ENCODE data around the gene ERMN.

The ERMN gene

GRCh38 chr2:157329524-157329923, 3.9 kb upstream of the ERMN start:
- no peak for DNase-seq (ENCODE audit: low spot score)

DNA sequence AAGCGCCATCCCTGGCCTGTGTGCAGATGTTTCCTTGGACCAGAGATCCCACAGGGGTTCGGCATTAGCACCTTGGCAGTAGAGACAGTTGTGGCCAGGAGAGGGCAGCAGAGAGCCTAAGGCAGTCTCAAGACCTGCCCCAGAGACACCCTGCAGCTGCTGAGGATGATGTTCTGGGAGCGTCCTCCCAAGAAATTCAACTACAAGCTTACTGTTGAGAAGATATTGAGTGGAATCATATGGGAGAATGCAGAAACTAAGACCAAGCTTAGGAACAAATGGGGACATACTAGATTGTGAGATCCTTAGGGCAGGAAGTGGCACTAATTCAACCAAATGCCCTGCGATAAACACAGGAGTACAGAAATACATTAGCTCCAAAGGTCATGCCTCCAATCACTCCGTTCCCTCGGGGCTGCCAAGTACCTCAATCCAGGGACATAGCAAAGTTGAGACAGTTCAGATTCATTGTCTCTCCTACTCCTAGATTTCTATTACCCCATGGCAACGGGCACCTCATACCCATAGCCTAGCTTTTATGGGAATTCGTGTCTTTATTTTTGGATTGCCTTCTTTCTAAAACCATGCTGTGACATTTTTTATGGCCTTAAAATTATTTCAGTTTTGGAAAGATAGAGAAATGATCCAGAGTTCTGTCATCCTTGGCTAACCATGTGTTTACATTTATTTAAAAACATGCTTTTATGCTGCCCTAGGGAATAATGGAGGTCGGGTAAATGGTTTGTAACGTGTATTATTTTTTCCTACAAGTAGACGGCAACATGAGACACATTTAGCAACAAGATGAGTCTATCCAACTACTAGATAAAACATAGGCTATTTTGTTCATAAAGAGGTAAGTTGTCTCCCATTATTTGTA, 2.2 kb upstream of the ERMN start:
- peak; percentile 91 for DNase-seq (ENCODE audit: low spot score)

GRCh38 chr2:157327200-157327599, 1.6 kb upstream of the ERMN start:
- DNase-seq (ENCODE audit: low spot score): no peak

GRCh38 chr2:157326698-157327097, 1.1 kb upstream of the ERMN start:
- DNase-seq (ENCODE audit: low spot score): no peak

DNA sequence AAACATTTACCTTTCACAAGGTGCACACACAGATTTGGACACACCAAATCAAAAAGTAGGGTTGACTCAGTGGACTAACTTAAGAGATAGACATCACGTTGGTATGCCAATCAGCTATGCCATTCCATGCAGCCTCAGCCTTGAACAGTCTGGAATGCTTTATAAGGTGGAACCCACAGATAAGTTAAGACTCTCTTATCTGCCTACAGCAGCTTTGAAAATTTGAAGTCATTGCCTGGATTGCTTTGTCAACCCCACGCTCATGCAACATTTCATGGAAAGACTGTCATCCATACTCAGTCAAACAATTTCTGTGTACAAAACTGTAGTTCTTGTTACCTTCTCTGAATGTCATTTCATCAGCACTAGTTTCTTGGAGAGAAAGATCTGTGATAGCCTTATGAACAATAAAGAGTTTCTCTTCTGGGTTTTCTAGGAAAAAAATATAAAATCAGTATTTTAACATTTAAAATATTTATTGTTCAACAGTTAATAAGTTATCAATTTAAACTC, 1.2 kb downstream of the ERMN start:
- no peak for DNase-seq (ENCODE audit: low spot score)

DNA sequence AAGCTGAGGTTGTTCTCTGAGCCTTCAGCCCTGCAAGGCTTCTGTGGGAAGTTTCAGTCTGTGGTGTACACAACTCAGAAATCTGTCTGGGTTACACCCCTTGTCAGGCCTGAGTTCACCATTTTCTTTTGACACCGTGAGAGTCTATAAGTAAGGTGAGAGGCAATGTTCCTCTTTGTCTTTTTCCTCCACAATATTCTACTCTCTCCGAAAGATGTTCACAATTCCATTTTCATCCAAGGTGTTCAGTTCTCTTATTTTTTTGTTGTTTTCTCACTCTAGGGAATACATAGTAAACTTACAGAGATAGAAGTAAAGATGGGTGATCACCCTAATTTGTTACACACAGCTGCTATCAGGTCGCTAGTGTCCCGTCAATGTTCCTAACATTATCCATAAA, 3.2 kb downstream of the ERMN start:
- DNase-seq (ENCODE audit: low spot score): no peak

GRCh38 chr2:157321466-157321865, 4.2 kb downstream of the ERMN start:
- no peak for DNase-seq (ENCODE audit: low spot score)

DNA sequence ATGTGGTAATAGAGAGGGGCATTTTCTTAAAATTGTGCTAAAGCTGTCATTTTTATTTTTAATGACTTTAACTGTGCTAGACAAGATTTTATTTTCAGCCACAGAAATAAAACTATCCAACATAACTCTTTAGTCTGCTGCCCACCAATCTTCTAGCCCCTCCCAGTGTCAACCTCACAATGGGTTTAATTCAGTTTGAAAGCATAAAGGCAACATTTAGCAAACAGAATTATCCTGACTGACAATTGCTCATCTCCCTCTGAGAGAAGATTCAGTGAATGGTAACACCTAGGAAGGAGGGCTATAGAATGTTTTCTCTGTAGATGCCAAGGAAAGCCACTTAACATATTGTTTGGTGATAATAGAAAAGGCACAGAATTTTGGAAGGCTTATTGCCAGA, 5.2 kb downstream of the ERMN start:
- DNase-seq (ENCODE audit: low spot score): no peak

DNA sequence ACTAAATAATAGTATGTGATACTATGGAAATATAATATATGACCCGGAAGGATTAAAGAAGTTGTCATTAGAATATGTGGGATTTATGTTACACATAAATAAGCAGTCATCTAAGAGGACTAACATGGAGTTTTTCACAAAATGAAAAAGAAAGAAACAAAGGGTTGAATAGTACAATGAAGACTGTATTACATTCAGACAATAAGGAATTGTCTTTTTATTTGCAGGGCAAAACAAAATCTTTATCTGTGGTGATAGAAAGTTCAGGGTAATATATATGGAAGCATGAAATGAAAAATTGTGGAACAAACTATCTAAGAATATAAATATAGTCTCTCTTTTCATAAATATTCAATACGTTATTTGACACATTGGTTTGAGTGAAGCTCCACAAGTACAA, 5.8 kb downstream of the ERMN start:
- DNase-seq (ENCODE audit: low spot score): no peak

DNA sequence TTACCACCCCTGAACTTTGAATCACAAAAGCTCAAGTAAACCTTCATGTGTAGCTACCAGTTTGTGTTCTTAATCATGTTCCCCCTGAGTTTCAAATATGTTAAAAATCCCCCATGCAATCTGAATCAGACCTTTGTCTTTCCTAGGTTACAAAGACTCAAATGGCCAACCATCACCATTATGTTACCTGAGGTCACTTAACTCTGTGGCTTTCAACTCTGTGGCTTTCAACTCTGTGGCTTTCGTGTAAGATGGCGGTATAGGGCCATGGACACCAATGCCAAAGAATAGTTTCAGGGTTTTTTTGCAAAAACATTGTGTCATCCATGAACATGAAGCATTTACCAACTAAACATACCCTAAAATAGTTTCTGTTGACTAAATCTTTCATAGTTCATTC, 6.7 kb downstream of the ERMN start:
- DNase-seq (ENCODE audit: low spot score): no peak

DNA sequence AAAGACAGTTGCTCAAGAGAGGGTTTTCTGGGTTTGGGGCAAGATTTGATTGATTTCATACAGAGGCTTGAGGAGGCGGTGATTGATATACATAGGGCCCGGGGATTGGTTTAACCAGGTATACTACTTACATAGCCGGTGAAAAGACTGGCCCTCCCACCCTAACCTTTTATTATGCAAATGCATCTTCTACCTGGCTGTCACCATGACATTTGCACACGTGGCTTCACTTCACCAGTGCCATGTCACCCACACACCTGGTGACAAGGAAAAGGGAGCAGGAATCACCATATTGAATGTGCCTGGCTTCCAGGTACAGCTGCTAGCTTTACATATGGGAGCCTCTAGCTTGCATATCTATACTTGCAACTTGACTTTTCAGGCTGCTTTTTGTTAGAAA, 9.7 kb downstream of the ERMN start:
- DNase-seq (ENCODE audit: low spot score): no peak

DNA sequence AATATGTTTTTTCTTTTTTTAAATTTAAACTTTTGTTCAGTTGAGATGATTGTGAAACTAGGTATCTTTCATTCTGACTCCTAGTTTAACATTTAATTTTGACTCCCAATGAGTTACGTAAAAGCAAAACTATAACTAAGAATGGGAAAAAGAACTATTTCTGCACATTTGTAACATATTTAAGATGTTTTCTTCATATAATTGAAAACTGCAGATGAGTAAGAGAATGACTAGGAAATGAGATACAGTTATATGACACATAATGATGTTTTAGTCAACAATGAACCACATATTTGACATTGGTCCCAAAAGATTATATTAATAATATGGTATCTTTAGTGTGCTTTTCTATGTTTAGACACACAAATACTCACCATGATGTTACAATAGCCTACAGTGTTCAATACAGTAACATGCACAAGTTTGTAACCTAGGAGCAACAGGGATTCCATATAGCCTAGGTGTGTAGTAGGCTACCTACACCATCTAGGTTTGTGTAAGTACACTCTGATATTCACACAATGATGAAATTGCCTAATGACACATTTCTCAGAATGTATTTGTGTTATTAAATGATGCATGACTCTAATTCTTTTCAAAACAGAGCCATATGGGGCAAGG, 12.6 kb downstream of the ERMN start:
- peak; percentile 12 for DNase-seq (ENCODE audit: low spot score)

- DNase-seq (ENCODE audit: low spot score): no peak
Observed at GRCh38 chr2:157311706-157312105, 13.9 kb downstream of the ERMN start.

GRCh38 chr2:157309878-157310277, 15.7 kb downstream of the ERMN start:
- DNase-seq (ENCODE audit: low spot score): no peak

DNA sequence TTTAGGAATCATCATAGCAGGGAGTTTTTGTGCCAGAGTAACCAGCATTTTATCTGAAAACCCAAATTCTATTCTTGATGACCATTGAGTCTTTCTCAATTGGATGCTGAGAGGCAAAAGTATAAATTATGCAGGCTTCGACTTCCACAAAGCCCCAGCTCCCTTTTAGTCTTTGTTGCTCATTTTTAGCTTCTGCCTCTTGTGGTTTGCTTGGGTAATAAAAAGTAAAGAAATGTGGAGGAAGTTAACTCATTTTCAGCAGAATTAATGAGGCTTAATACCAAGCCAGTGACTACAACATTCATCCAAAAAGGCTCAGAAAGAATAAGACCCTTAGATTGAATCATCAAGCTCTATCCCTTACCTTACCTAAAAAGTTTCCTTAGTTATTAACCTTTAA, 18.6 kb downstream of the ERMN start:
- DNase-seq (ENCODE audit: low spot score): peak; percentile 22

DNA sequence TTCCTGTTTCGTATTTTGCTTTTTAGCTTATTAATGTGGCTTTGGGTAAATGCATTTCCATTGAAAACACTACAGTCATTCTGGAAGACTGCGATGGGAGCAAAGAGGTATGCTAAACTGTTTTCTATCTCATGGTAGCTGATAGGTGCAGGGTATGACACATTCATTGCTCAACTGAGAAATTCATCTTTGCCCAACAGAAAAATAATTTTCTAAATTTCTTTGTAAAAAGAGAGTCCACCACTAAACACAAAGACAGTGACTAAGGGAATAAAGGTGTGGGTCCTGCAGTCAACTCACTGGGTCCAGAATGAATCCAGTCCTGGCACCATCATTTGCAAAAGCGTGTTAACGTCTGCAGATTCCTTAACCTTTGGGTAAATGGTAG, 19.9 kb downstream of the ERMN start:
- DNase-seq (ENCODE audit: low spot score): no peak

DNA sequence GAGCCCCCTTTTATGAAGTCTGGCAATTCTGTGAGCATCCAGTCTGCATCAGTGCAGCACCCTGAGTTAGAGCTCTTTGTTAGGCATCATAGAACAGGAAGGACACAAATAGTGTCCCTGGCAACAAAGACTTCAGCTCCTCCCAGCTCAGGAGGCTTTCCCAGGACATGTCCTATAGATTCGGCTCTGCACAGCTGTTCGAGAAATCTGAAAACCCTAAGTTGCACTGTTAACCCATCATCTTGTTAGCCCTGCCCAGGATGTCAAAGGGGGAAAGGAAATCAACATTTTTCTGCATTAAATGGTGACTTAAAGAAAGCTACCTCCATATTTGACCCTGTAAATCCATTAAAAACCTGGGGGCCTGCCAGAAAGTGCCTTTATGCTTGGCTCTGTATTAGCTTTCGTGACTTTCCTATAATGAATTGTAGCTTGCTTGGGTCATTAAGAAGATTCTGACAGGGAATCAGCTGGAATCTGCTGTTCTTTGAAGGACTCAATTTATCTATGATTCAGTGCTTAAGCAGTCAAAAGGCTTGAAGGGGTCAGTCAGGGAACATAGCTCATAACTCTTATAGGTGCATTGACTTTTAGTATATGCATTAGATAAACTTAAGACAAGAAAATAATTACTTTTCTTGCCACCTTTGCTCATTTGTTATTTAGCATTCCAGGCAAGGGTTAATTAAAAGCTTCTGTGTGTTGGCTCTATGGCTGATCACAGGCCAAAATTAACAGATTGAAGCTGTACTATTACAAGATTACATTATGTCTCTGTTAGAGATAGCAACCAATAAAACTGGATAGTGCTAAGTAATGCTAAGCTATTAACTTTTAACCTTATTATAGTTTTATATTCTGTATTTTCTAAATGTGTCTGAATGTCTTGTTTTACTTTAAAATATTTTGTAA, 20.6 kb downstream of the ERMN start:
- DNase-seq (ENCODE audit: low spot score): peak; percentile 33

DNA sequence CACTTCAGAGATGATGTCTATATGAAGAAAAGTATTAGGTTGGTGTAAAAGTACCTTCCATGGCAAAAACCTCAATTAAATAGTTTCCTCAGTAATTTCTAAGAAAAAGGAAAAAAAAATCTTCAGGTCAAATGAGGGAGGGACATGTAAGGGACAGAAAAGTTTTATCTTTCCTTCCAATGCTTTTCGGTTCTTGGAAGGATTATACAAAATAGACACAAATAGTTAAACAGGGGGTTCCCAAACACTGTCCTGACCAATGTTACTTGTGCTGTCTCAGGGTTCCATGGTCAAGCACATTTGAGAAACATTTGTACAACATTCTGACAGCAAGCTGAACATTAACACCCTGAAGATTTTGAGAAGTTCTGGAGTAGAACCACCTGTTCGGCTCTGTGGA, 22.0 kb downstream of the ERMN start:
- no peak for DNase-seq (ENCODE audit: low spot score)

- DNase-seq (ENCODE audit: low spot score): peak; percentile 65
Observed at GRCh38 chr2:157302492-157303099, 23.0 kb downstream of the ERMN start.

DNA sequence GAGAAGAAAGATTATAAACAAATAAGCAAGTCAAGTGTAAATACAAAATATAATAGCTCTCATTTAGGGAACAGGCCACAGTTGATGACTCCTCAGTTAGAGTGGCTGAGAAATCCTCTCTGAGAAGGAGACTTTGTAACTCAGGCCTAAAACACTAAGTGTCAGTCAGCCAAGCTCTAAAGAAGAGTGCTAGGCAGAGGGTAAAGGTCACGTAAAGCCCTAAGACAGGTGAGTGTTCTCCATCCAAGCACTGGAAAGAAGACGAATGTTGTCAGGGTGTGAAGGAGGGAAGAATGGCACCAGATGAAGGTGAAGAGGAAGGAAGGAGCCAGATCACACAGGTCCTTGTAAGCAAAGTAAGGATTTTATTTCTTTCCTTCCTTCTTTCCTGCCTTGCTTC, 24.3 kb downstream of the ERMN start:
- no peak for DNase-seq (ENCODE audit: low spot score)

GRCh38 chr2:157296958-157297357, 28.7 kb downstream of the ERMN start:
- DNase-seq (ENCODE audit: low spot score): no peak

- DNase-seq (ENCODE audit: low spot score): no peak
Observed at GRCh38 chr2:157296490-157296889, 29.1 kb downstream of the ERMN start.
